ENCODE data around the gene DNAJB2. TPM values are rescaled to one million over a fixed set of nuclear protein-coding genes. Genes with fewer than 3 reads are reported as not detected.

The DNAJB2 gene
- total RNA-seq, 1 donor from 2014 or later: 92.8 TPM

GRCh38 chr2:219282943-219283581 is 3.9 kb downstream of the DNAJB2 start:
- intact Hi-C loops (cut with DNase I): no loop called here
- Histone ChIP-seq H3K36me3 (peaks cover 0 to 43% of the 10 kb centered on the region in 2 donors), H3K27me3 (no peaks in the 10 kb centered on the region), H3K9me3 (no peaks in the 10 kb centered on the region), H3K4me1 (peaks cover 61% of the 10 kb centered on the region), H3K27ac (peak overlapping the region; percentile 21), H3K4me3 (no peak overlapping the region)
- no peak for DNase-seq (ENCODE audit: extremely low spot score in 2 of 2)
- no peak for TF ChIP-seq CTCF (IDR thresholded peaks at IDR 0.05)
- no peak for TF ChIP-seq POLR2A (IDR thresholded peaks at IDR 0.05)
- no peak for TF ChIP-seq POLR2AphosphoS5 (IDR thresholded peaks at IDR 0.05; ENCODE audit: insufficient read depth in 1 of 2, low read depth in 1 of 2)

- TF ChIP-seq POLR2A (IDR thresholded peaks at IDR 0.05) (no peak), CTCF (IDR thresholded peaks at IDR 0.05) (no peak), POLR2AphosphoS5 (IDR thresholded peaks at IDR 0.05; ENCODE audit: insufficient read depth in 1 of 2, low read depth in 1 of 2) (no peak)
- no peak overlapping the region for H3K4me3 ChIP-seq
- H3K36me3 ChIP-seq: peaks cover 0 to 43% of the 10 kb centered on the region in 2 donors
- H3K4me1 ChIP-seq: peaks cover 64% of the 10 kb centered on the region
- no peaks in the 10 kb centered on the region for H3K9me3 ChIP-seq
- H3K27me3 ChIP-seq: no peaks in the 10 kb centered on the region
- DNase-seq (ENCODE audit: extremely low spot score in 2 of 2): no peak
- intact Hi-C loops (cut with DNase I): no loop called here
- H3K27ac ChIP-seq: peak overlapping the region; percentile 85
These were observed 5.6 kb downstream of the DNAJB2 start for GRCh38 chr2:219284501-219285372.

- H3K36me3 ChIP-seq: peaks cover 0 to 43% of the 10 kb centered on the region in 2 donors
- no peaks in the 10 kb centered on the region for H3K27me3 ChIP-seq
- H3K4me3 ChIP-seq: no peak overlapping the region
- TF ChIP-seq POLR2AphosphoS5 (IDR thresholded peaks at IDR 0.05; ENCODE audit: insufficient read depth in 1 of 2, low read depth in 1 of 2): no peak
- TF ChIP-seq POLR2A (IDR thresholded peaks at IDR 0.05): no peak
- no peak for TF ChIP-seq CTCF (IDR thresholded peaks at IDR 0.05)
- peaks cover 64% of the 10 kb centered on the region for H3K4me1 ChIP-seq
- DNase-seq (ENCODE audit: extremely low spot score in 2 of 2): no peak
- H3K27ac ChIP-seq: peak overlapping the region; percentile 85
- intact Hi-C loops (cut with DNase I): no loop called here
- H3K9me3 ChIP-seq: no peaks in the 10 kb centered on the region
These were observed 6.2 kb downstream of the DNAJB2 start for GRCh38 chr2:219285373-219285735.

GRCh38 chr2:219285894-219286425 is 6.8 kb downstream of the DNAJB2 start:
- intact Hi-C loops (cut with DNase I): no loop called here
- peak overlapping the region; percentile 85 for H3K27ac ChIP-seq
- H3K36me3 ChIP-seq: peaks cover 0 to 40% of the 10 kb centered on the region in 2 donors
- DNase-seq (ENCODE audit: extremely low spot score in 2 of 2): no peak
- peak overlapping the region in 1 of 2 donors; percentile 13 for H3K4me3 ChIP-seq
- H3K4me1 ChIP-seq: peaks cover 57% of the 10 kb centered on the region
- TF ChIP-seq POLR2AphosphoS5 (IDR thresholded peaks at IDR 0.05; ENCODE audit: insufficient read depth in 1 of 2, low read depth in 1 of 2) (no peak), POLR2A (IDR thresholded peaks at IDR 0.05) (no peak), CTCF (IDR thresholded peaks at IDR 0.05) (no peak)
- no peaks in the 10 kb centered on the region for H3K27me3 ChIP-seq
- H3K9me3 ChIP-seq: no peaks in the 10 kb centered on the region

Measured in vagina (tissue), 2 donors.